ENCODE measurements around the gene RUBCNL.
"Not testable (repeated sequence)": the region's sequence is repeated elsewhere in the genome, so short reads cannot be mapped to it uniquely, and the experiment has no call there.

RUBCNL gene

GRCh38 chr13:46387064-46387851, at the start of gene RUBCNL:
Gene RUBCNL (minus strand): TSS chr13:46387252. CDS start chr13:46372475, 14,777 bp downstream.
- DNase-seq, result peak; percentile 15 to 39

GRCh38 chr13:46429558-46429957, 42.5 kb upstream of the RUBCNL start:
- DNase-seq, result not testable (repeated sequence)

- no peak for DNase-seq
These were observed 18.4 kb upstream of the RUBCNL start for GRCh38 chr13:46405457-46405856.

- DNase-seq, result no peak
These were observed 17.7 kb upstream of the RUBCNL start for GRCh38 chr13:46404733-46405100.

GRCh38 chr13:46403851-46404732, 17.0 kb upstream of the RUBCNL start:
- no peak for DNase-seq

- DNase-seq, result no peak
These were observed 15.1 kb upstream of the RUBCNL start for GRCh38 chr13:46402178-46402577.

GRCh38 chr13:46401432-46401831, 14.4 kb upstream of the RUBCNL start:
- DNase-seq, result no peak

GRCh38 chr13:46396341-46396740, 9.3 kb upstream of the RUBCNL start:
- no peak for DNase-seq

GRCh38 chr13:46392967-46393366, 5.9 kb upstream of the RUBCNL start:
- DNase-seq, result no peak

GRCh38 chr13:46389457-46390451, 2.7 kb upstream of the RUBCNL start:
- DNase-seq, result no peak

GRCh38 chr13:46388846-46389245, 1.8 kb upstream of the RUBCNL start:
- DNase-seq, result no peak

- DNase-seq, result no peak
These were observed 1.3 kb upstream of the RUBCNL start for GRCh38 chr13:46388308-46388707.

GRCh38 chr13:46386392-46387063, 524 bp downstream of the RUBCNL start:
- DNase-seq, result no peak

GRCh38 chr13:46385946-46386345, 1.1 kb downstream of the RUBCNL start:
- DNase-seq, result no peak

- no peak for DNase-seq
These were observed 3.7 kb downstream of the RUBCNL start for GRCh38 chr13:46383383-46383782.

GRCh38 chr13:46382224-46382623, 4.8 kb downstream of the RUBCNL start:
- DNase-seq, result no peak

- no peak for DNase-seq
These were observed 6.8 kb downstream of the RUBCNL start for GRCh38 chr13:46380242-46380641.

- DNase-seq, result no peak
These were observed 7.4 kb downstream of the RUBCNL start for GRCh38 chr13:46379611-46380010.

- no peak for DNase-seq
These were observed 8.6 kb downstream of the RUBCNL start for GRCh38 chr13:46378411-46378810.

GRCh38 chr13:46377554-46377953, 9.5 kb downstream of the RUBCNL start:
- DNase-seq, result no peak

GRCh38 chr13:46374710-46375109, 12.3 kb downstream of the RUBCNL start:
- no peak for DNase-seq

GRCh38 chr13:46373623-46374022, 13.4 kb downstream of the RUBCNL start:
- DNase-seq, result no peak

Measured in stimulated activated CD4-positive, alpha-beta T cell treated with anti-CD3 and anti-CD28 coated beads, Interleukin-4, amount 100 ng/mL, for 4 hours (primary cell).